Inferior parietal cortex (tissue), 1 donor: Measurements from ENCODE around the gene NPTX2.
A peak's percentile ranks its signal among the peaks of the same experiment; 100 is the strongest.
"Not testable (repeated sequence)": the region's sequence is repeated elsewhere in the genome, so short reads cannot be mapped to it uniquely, and the experiment has no call there.

Source experiments
- DNase-seq: peaks from one replicate; pipeline ENCODE4 v3.0.0-alpha.2; 2016; ENCODE audit errors: extremely low spot score

The NPTX2 gene, protein sequence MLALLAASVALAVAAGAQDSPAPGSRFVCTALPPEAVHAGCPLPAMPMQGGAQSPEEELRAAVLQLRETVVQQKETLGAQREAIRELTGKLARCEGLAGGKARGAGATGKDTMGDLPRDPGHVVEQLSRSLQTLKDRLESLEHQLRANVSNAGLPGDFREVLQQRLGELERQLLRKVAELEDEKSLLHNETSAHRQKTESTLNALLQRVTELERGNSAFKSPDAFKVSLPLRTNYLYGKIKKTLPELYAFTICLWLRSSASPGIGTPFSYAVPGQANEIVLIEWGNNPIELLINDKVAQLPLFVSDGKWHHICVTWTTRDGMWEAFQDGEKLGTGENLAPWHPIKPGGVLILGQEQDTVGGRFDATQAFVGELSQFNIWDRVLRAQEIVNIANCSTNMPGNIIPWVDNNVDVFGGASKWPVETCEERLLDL

GRCh38 chr7:98617051-98617959 is at the start of gene NPTX2:
TSS of gene NPTX2 (plus strand) at chr7:98617285. CDS start at chr7:98617462, 177 bp downstream.
- peak; percentile 58 for DNase-seq

DNA sequence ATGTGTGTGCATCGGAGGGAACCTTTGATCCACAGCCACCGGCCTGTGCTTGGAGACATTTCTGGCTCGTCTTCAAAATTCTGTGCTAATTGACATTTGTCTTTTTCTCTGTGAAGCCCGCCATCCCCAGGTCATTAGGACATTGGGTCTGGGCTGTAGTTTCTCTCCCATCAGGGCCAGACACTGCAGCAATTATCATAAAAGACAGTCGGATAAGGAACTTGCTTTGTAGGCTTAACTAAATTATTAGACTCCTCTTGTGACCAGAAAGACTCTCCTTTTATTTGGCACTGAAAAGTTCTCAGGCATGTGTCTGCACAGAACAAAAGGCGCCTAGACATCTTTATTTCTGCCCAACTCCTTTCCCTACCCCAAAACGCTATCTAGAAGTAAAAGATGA is 49.1 kb upstream of the NPTX2 start:
- no peak for DNase-seq

GRCh38 chr7:98568891-98569290 is 48.2 kb upstream of the NPTX2 start:
- no peak for DNase-seq

DNA sequence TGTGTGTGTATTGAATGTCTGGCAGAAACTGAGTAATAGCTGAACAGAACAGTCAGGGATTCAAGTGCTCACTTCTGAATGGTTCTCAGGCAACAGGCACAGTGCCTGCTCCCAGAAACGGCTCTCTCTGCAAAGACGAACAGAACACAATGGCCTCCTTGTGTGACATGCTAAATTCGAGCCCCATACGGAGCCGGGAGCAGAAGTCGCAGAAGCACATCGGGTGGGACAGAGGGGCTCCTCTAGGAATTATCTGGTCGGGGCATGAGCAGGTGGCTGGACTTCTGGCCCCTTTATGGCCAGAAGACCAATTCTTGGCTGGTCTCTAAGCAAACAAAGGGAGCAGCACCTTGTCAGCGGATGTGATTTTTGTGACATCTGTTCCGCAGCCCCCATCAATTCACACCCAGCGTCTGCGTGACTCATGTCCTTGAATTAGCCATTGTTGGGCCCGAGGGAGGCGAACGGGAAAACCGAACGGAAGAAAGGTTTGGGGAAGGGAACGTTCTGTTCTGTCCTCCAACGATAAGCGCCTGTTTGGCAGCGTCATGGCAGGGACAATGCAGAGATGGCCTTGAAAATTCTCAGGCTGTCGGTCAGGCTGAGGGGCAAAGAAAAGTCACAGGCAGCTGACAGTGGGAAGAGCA is 47.3 kb upstream of the NPTX2 start:
- peak; percentile 80 for DNase-seq

GRCh38 chr7:98571006-98571405 is 46.1 kb upstream of the NPTX2 start:
- no peak for DNase-seq

- no peak for DNase-seq
Observed at GRCh38 chr7:98571986-98572385, 45.1 kb upstream of the NPTX2 start.

- DNase-seq: not testable (repeated sequence)
Observed at GRCh38 chr7:98572716-98573115, 44.4 kb upstream of the NPTX2 start.

DNA sequence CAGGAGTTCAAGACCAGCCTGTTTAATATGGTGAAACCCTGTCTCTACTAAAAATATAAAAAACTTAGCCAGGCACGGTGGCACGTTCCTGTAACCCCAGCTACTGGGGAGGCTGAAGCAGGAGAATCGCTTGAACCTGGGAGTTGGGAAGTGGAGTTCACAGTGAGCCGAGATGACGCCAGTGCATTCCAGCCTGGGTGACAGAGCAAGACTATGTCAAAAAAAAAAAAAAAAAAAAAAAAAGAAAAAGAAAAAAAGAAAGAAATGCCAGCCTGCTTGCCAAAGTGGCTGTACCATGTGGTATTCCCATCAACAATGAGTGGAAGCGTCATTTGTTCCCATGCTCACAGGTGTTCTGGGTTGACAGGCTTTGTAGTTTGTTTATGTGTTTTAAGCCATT is 43.3 kb upstream of the NPTX2 start:
- DNase-seq: no peak

- no peak for DNase-seq
Observed at GRCh38 chr7:98575878-98576277, 41.2 kb upstream of the NPTX2 start.

DNA sequence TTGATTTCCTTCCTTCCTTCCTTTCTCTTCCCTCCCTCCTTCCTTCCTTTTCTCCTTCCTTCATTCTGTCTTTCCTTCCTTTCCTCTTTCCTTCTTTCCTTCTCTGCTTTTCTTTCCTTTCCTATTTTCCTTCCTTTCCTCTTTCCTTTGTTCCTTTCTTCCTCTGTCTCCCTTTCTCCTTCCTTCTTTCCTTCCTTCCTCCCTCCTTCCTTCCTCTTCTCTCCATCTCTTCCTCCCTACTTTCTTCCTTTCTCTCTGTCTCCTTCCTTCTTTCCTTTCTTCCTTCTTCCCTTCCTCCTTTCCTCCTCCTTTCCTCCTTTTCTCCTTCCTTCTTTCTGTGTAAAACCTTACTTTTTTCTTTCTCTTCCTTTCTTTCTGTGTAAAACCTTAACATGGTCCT is 32.3 kb upstream of the NPTX2 start:
- no peak for DNase-seq

- no peak for DNase-seq
Observed at GRCh38 chr7:98591926-98592325, 25.2 kb upstream of the NPTX2 start.

- no peak for DNase-seq
Observed at GRCh38 chr7:98594348-98594747, 22.7 kb upstream of the NPTX2 start.

DNA sequence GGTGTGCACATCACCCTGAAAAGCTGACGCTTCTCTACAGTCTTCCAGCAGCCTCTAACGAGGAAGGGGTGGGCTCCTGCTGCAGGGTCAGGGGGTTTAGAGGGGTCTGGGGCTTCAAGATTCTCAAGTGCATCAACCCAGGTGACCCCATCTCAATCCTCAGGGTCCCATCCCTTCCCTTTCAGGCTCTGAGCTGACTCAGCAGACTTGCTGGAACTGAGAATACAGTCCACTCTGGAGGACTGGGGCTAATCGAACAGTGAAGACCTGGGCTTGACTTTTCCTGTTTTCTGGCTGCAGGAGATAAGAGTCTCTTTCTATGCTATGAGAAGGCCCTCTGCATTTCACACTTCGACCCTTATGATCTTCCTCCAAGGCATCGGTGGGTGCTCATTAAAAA is 22.3 kb upstream of the NPTX2 start:
- DNase-seq: no peak

GRCh38 chr7:98598846-98599615 is 18.1 kb upstream of the NPTX2 start:
- no peak for DNase-seq

DNA sequence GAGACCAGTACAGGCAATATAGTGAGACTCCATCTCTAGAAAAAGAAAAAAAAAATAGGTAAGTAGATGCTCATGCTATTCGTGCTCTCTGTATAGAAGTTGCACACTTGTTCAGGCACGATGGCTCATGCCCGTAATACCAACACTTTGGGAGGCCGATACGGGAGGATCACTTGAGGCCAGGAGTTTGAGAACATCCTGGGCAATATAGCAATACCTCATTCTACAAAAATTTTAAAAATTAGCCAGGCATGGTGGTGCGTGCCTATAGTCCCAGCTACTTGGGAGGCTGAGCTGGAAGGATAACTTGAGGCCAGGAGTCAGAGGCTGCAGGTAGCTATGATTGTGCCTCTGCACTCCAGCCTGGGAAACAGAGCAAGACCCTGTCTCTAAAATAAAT is 17.2 kb upstream of the NPTX2 start:
- no peak for DNase-seq

DNA sequence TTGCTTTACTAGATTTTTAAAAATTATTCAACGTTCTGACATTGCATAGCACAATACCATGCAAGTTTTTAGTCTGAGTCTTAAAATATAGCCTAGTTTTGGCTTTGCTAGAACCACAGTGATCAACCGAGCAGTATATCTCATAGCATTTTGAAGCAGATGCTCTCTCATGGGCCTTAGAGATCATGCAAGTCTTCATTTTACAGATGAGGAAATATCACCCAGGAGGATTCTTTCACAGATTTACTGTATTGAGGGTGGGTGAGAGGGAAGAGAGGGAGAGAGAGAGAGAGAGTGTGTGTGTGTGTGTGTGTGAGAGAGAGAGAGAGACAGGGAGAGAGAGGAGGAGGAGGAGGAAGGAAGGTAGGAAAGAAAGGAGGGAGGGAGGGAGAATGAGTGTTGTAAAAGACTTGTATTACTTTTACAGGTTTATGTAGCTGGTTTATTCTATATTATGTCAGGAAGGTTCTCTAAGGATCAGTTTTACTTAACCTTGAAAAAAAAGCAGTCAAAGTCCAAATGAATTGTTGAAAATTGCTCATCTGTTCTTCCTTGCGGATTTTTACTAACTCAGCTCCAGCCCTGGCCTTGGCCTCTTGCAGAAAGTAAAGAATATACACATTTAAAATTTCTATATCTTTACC is 14.2 kb upstream of the NPTX2 start:
- no peak for DNase-seq

DNA sequence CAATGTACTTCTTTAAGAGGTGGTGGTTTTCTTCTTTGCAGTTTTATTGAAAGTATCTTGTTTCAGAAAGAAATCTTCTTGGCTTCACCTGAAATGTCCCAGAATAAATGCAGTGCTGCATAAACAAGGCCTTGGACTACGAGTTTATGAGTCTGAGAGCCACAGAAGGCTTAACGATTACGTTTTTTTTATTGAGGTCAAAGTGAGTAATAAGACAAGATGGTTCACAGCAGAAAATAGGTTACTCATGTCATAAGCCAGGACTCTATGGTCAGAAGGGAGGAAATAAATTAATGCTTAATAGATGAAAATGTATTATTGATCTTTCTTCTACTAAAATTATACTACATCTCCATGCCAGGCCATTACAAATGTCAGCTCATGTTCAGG is 13.7 kb upstream of the NPTX2 start:
- no peak for DNase-seq

GRCh38 chr7:98613601-98614425 is 3.3 kb upstream of the NPTX2 start:
- DNase-seq: peak; percentile 65

GRCh38 chr7:98616381-98617050 is 569 bp upstream of the NPTX2 start:
- DNase-seq: no peak
